ENCODE data around the gene NACC1. TPM values are rescaled to one million over a fixed set of nuclear protein-coding genes. Genes with fewer than 3 reads are reported as not detected.

Gene NACC1
- total RNA-seq, 2 experiments from 2014 or later, result 13.0 to 13.5 TPM

DNA sequence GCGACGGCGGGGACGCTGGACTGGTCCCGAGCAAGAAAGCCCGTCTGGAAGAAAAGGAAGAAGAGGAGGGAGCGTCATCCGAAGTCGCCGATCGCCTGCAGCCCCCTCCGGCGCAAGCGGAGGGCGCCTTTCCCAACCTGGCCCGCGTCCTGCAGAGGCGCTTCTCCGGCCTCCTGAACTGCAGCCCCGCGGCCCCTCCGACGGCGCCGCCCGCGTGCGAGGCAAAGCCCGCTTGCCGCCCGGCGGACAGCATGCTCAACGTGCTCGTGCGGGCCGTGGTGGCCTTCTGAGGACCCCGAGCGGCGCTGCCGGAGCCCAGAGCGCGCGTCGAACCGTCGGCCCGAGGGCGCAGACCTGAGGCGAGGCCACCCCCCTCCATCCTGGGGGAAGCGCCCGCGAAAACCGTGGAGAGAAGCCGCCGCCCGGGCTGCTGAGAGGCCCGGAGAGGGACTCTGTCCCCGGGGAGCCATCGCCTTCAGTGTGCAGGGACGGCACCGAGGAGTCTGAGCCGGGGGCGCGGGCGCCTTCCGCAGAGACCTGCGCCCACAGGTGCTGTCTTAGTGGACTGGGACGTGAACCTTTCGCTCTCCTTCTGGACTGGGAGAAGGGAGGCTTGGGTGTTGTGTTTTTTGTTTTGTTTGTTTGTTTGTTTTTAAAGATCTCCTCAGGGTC, 35.6 kb downstream of the NACC1 start:
- H3K4me1 Mint-ChIP-seq (ENCODE audit: low read depth), result peaks cover 56% of the 10 kb centered on the region
- H3K4me3 ChIP-seq (ENCODE audit: low read length), result peak overlapping the region; percentile 83
- H3K36me3 ChIP-seq (ENCODE audit: insufficient read depth, low read length), result peaks cover 11% of the 10 kb centered on the region
- peaks cover 57% of the 10 kb centered on the region for H3K4me1 ChIP-seq (ENCODE audit: insufficient read depth, low read length)
- peak overlapping the region; percentile 98 for H3K27ac Mint-ChIP-seq
- no peaks in the 10 kb centered on the region for H3K9me3 Mint-ChIP-seq
- CTCF ChIA-PET, result interaction anchor here (1.8 to 2.0 kb wide), 3 partner anchors 18 to 42 kb away, joined by 8 to 27 read pairs (median 11); no protein-coding TSS in a partner anchor
- peak; percentile 3 for TF ChIP-seq CTCF (IDR thresholded peaks at IDR 0.05)
- DNase-seq, result peak in 1 of 14 experiments; percentile 38
- H3K9me3 ChIP-seq (ENCODE audit: control insufficient read depth in 1 of 2, insufficient read depth in 1 of 2, low read length in 2 of 2), result no peaks in the 10 kb centered on the region
- H3K27me3 Mint-ChIP-seq, result peaks cover 8% of the 10 kb centered on the region
- H3K27me3 ChIP-seq (ENCODE audit: control insufficient read depth in 1 of 2, insufficient read depth in 2 of 2, low read length in 2 of 2), result no peaks in the 10 kb centered on the region
- POLR2A ChIA-PET, result interaction anchor here (0.6 to 6.8 kb wide), 24 partner anchors 12 to 431 kb away, joined by 3 to 487 read pairs (median 8); partner anchors contain the start of gene NACC1
- H3K36me3 Mint-ChIP-seq (ENCODE audit: low read depth), result peaks cover 60% of the 10 kb centered on the region
- peak overlapping the region; percentile 96 to 97 for H3K27ac ChIP-seq (ENCODE audit: low read depth in 1 of 2, low read length in 2 of 2)
- H3K4me3 Mint-ChIP-seq, result peak overlapping the region; percentile 99
- no peak for ATAC-seq (ENCODE audit: poor library complexity)
- intact Hi-C loops (cut with DNase I, micrococcal nuclease), result loop anchor here (1.0 to 10.0 kb wide), 8 partner anchors 19 to 691 kb away; no protein-coding TSS in a partner anchor

GRCh38 chr19:13154241-13154778, 36.2 kb downstream of the NACC1 start:
- H3K27me3 ChIP-seq (ENCODE audit: control insufficient read depth in 1 of 2, insufficient read depth in 2 of 2, low read length in 2 of 2), result no peaks in the 10 kb centered on the region
- ATAC-seq (ENCODE audit: poor library complexity) (no peak), DNase-seq (peak in 12 of 14 experiments; percentile 17 to 85 (median 47))
- H3K36me3 Mint-ChIP-seq (ENCODE audit: low read depth), result peaks cover 60% of the 10 kb centered on the region
- peaks cover 54% of the 10 kb centered on the region for H3K4me1 ChIP-seq (ENCODE audit: insufficient read depth, low read length)
- peaks cover 50% of the 10 kb centered on the region for H3K4me1 Mint-ChIP-seq (ENCODE audit: low read depth)
- no peak for TF ChIP-seq CTCF (IDR thresholded peaks at IDR 0.05)
- H3K27ac Mint-ChIP-seq, result peak overlapping the region; percentile 98
- H3K36me3 ChIP-seq (ENCODE audit: insufficient read depth, low read length), result peaks cover 11% of the 10 kb centered on the region
- POLR2A ChIA-PET, result interaction anchor here (1.1 to 6.8 kb wide), 11 partner anchors 12 to 682 kb away, joined by 3 to 487 read pairs (median 9); partner anchors contain the start of gene NACC1
- H3K9me3 ChIP-seq (ENCODE audit: control insufficient read depth in 1 of 2, insufficient read depth in 1 of 2, low read length in 2 of 2), result no peaks in the 10 kb centered on the region
- intact Hi-C loops (cut with DNase I, micrococcal nuclease), result loop anchor here (2.0 to 10.0 kb wide), 6 partner anchors 18 to 690 kb away; no protein-coding TSS in a partner anchor
- CTCF ChIA-PET, result interaction anchor here (1.6 to 2.0 kb wide), 4 partner anchors 13 to 108 kb away, joined by 5 to 27 read pairs (median 19); no protein-coding TSS in a partner anchor
- H3K27ac ChIP-seq (ENCODE audit: low read depth in 1 of 2, low read length in 2 of 2), result peak overlapping the region; percentile 96 to 97
- no peaks in the 10 kb centered on the region for H3K9me3 Mint-ChIP-seq
- H3K4me3 ChIP-seq (ENCODE audit: low read length), result peak overlapping the region; percentile 83
- peak overlapping the region; percentile 99 for H3K4me3 Mint-ChIP-seq
- H3K27me3 Mint-ChIP-seq, result peaks cover 8% of the 10 kb centered on the region

GRCh38 chr19:13154911-13155471, 36.9 kb downstream of the NACC1 start:
- Mint-ChIP-seq H3K27me3 (peaks cover 8% of the 10 kb centered on the region), H3K36me3 (ENCODE audit: low read depth) (peaks cover 60% of the 10 kb centered on the region), H3K4me1 (ENCODE audit: low read depth) (peaks cover 49% of the 10 kb centered on the region), H3K27ac (peak overlapping the region; percentile 98), H3K4me3 (peak overlapping the region; percentile 99), H3K9me3 (no peaks in the 10 kb centered on the region)
- intact Hi-C loops (cut with DNase I, micrococcal nuclease), result loop anchor here (2.0 to 10.0 kb wide), 6 partner anchors 18 to 690 kb away; no protein-coding TSS in a partner anchor
- Histone ChIP-seq H3K4me1 (ENCODE audit: insufficient read depth, low read length) (peaks cover 57% of the 10 kb centered on the region), H3K27me3 (ENCODE audit: control insufficient read depth in 1 of 2, insufficient read depth in 2 of 2, low read length in 2 of 2) (no peaks in the 10 kb centered on the region), H3K4me3 (ENCODE audit: low read length) (peak overlapping the region; percentile 83), H3K36me3 (ENCODE audit: insufficient read depth, low read length) (peaks cover 11% of the 10 kb centered on the region), H3K9me3 (ENCODE audit: control insufficient read depth in 1 of 2, insufficient read depth in 1 of 2, low read length in 2 of 2) (no peaks in the 10 kb centered on the region), H3K27ac (ENCODE audit: low read depth in 1 of 2, low read length in 2 of 2) (peak overlapping the region; percentile 96 to 97)
- peak; percentile 21 for ATAC-seq (ENCODE audit: poor library complexity)
- POLR2A ChIA-PET, result interaction anchor here (0.8 to 6.8 kb wide), 21 partner anchors 11 to 682 kb away, joined by 3 to 487 read pairs (median 5); partner anchors contain the start of genes GCDH, JUNB and NACC1
- peak; percentile 53 to 92 (median 70) for DNase-seq
- TF ChIP-seq CTCF (IDR thresholded peaks at IDR 0.05), result peak; percentile 31
- CTCF ChIA-PET, result interaction anchor here (0.7 to 2.0 kb wide), 10 partner anchors 9 to 107 kb away, joined by 3 to 27 read pairs (median 4); partner anchors contain the start of gene NACC1
